ENCODE data around the gene CCDC88B.

The CCDC88B gene

DNA sequence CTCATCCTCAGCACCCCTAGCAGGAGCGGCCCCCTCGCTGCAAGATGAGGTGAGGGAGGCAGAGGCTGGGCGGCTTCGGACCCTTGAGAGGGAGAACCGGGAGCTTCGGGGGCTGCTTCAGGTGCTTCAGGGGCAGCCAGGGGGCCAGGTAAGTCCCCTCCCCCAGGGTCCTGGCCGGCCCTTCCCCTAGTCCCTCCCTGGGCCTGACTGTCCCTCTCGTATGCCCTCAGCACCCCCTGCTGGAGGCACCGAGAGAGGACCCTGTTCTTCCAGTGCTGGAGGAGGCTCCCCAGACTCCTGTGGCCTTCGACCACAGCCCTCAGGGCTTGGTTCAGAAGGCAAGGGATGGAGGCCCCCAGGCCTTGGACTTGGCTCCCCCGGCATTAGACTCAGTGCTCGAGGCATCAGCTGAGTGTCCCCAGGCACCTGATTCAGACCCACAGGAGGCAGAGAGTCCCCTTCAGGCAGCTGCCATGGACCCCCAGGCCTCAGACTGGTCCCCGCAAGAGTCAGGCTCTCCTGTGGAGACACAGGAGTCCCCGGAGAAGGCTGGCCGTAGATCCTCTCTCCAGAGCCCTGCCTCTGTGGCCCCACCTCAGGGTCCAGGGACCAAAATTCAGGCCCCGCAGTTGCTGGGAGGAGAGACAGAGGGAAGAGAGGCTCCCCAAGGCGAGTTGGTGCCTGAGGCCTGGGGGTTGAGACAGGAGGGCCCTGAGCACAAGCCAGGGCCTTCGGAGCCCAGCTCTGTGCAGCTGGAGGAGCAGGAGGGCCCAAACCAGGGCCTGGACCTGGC lies 4.0 kb downstream of the CCDC88B start:
- DNase-seq, result no peak

DNA sequence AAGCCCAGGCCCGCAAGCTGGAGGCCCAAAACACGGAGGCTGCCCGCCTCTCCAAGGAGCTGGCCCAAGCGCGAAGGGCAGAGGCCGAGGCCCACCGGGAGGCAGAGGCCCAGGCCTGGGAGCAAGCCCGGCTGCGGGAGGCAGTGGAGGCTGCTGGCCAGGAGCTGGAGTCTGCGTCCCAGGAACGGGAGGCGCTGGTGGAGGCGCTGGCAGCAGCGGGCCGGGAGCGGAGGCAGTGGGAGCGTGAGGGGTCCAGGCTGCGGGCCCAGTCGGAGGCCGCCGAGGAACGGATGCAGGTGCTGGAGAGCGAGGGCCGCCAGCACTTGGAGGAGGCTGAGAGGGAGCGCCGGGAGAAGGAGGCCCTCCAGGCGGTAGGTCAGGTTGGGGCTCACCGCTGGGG lies 4.8 kb downstream of the CCDC88B start:
- DNase-seq, result no peak

DNA sequence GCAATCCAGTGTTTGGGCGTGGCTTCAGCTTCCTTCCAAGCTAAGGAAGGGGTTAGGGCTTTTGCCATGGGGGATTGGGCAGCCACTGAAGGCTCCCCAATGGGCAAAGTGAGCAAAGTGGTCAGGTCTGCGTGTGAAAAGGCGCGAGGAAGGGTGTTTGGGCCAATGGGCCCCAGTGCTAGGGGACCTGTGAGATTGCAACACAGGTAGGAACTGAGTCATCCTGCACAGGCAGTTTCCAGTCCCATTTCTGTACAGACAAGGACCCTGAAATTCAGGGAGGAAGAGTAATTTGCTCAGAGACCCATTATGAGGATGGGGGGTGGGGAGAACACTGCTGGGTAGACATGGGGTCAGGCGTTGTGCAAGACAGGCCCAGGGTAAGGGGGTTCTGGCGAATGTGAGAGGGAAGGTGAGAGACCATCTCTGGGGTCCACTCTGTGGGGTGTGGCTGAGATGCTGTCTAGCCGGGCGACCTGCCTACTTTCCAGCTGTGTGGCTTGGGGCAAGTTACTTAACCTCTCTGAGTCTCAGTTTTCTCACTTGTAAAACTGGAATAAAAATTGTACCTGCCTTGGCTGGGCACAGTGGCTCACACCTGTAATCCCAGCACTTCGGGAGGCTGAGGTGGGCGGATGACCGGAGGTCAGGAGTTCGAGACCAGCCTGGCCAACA lies 7.3 kb downstream of the CCDC88B start:
- DNase-seq, result no peak

DNA sequence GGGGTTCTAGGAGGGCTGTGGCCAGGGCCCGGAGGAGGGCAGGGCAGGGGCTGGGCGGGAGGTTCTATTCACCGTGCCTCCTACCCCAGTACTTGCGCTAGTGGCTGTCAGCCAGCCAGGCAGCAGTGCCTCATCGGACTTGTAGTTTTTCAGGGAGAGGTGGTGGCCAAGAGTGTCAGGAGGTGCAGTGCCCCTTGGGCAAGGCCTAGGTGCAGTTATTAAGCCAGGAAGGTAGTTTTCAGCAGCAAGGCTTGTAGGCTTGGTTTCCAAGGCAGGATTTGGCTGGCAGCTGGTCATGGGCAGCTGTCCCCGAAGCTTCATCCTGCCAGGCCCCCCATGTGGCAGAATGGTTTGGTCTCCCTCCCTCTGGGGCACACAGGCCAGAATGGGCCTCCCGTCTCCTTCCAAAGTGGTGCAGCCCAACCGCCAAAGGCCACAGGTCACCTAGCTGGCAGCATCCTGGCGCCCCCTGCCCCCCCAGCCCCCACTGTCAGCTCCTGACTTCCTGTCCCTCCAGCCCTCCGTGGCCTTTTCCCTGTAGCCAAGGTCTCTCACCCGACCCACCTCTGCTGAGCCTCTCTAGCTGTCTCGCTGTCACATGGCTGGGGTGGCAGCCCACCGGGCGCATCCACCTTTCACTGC lies 8.5 kb downstream of the CCDC88B start:
- DNase-seq, result no peak

DNA sequence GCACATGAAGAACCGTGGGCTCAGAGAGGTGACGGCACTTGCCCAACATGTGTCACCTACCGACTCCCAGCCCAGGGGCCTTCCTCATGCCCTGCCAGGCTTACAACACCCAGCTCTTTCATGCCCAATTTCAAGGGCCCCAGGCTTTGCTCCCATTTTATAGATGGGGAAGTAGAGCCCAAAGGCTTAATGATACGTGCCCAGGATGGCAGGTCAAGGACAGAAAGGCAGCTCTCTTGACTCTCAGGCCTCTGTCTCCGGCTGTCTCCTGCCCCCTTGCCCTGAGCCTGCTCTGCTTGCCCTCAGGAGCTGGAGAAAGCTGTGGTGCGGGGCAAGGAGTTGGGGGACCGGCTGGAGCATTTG lies 9.0 kb downstream of the CCDC88B start:
- DNase-seq, result no peak

DNA sequence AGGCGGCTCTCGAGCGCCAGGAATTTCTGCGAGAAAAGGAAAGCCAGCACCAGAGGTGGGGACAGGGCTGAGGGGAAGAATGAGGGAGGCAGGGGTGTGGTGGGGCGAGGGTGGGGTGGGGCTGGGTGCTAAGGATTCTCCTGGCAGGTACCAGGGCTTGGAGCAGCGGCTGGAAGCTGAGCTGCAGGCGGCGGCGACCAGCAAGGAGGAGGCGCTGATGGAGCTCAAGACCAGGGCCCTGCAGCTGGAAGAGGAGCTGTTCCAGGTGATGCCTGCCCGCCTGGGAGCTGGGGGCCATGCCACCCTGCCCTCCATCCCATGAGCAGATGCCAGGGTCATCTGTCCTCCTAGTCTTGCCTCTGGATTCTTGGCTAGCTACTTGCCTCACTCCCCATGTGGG lies 9.4 kb downstream of the CCDC88B start:
- no peak for DNase-seq

DNA sequence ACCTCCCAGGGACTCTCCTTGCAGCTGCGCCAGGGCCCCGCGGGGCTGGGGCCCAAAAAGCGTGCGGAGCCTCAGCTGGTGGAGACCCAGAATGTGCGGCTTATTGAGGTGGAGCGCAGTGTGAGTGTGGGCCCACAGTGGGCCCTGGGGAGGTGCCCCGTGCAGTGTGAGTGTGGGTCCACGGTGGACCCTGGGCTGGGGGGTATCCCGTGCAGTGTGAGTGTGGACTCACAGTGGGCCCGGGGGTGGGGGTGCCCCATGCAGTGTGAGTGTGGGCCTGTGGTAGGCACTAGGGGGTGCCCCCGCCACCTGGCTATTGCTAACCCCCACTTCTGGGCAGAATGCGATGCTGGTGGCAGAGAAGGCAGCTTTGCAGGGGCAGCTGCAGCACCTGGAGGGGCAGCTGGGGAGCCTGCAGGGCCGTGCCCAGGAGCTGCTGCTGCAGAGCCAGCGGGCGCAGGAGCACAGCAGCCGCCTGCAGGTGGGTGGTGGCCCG lies 11.2 kb downstream of the CCDC88B start:
- DNase-seq, result no peak

DNA sequence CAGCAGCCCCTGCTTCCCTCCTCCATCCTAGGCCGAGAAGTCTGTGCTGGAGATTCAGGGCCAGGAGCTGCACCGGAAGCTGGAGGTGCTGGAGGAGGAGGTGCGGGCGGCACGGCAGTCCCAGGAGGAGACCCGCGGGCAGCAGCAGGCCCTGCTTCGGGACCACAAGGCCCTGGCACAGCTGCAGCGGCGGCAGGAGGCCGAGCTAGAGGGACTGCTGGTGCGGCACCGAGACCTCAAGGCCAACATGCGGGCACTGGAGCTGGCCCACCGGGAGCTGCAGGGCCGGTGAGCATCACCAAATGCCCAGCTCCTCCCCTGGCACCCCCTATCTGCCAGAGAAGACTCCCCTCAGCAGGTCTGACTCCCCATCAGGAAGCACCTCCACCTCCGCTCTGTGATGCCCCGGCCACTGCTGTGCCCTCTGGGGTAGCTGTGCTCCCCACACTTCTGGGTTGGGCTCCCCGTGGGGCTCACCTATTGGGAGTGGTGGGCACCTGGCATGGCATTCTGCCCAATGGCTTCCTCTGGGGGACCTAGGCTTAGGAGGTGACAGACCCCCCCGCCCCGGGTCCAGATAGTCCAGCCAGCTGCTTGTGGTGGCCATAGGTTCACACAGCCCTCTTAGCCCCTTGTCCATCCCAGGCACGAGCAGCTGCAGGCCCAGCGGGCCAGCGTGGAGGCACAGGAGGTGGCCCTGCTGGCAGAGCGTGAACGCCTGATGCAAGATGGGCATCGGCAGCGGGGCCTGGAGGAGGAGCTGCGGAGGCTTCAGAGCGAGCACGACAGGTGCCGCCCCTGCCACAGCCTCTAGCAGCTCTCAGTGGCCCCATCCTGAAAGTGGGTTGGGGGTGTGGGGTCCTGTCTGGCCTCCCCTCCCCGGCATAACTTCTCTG lies 12.3 kb downstream of the CCDC88B start:
- no peak for DNase-seq

DNA sequence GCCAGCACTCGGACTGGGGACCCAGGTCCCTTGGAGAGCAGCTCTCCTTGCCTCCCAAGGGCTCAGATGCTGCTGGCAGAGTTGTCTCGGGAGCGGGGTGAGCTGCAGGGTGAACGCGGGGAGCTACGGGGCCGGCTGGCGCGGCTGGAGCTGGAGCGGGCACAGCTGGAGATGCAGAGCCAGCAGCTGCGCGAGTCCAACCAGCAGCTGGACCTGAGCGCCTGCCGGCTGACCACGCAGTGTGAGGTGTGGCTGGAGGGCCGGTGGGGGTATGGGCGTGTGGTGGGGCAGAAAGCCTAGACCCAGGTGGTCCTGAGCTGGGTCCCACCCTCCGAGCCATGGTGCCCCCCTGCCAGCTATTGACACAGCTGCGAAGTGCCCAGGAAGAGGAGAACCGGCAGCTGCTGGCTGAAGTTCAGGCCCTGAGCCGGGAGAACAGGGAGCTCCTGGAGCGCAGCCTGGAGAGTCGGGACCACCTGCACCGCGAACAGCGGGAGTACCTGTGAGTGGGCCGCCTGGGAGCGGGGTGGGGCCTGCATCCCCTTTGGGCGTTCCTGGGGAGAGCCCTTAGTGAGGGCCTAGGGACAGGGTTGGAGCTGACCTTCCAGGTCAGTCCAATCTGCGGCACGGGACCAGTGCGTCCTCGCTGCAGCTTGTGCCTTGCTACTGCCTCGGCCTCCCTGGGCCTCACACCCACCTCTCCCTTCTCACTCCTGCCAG lies 13.2 kb downstream of the CCDC88B start:
- no peak for DNase-seq

DNA sequence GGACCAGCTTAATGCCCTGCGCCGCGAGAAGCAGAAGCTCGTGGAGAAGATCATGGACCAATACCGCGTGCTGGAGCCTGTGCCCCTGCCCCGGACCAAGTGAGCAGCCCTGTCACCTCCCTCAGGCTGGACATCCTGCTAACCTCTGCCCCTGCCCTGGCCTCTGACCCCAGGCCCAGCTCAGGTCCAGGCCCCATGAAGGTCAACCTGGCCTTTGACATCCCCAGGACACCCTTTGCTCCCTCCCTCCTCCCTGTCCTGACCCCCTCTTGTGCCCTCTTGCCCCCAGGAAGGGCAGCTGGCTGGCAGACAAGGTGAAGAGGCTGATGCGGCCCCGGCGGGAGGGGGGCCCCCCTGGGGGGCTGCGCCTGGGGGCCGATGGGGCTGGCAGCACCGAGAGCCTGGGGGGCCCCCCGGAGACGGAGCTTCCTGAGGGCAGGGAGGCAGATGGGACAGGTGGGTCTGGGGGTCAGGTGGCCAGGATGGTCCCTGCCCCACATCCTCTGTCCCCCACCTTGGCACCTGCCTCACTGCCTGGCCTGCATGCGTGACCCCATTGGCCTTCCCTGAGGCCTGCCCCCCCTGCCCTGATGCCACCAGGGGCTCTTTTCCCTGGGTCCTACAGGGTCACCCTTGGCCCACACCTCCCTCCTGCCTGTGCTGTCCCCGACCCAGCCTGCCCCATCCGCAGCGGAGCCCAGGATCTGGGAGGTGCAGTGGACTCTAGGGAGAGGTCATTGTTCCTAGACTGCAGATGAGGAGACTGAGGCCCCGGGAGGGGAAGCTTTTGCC lies 13.9 kb downstream of the CCDC88B start:
- DNase-seq, result no peak

DNA sequence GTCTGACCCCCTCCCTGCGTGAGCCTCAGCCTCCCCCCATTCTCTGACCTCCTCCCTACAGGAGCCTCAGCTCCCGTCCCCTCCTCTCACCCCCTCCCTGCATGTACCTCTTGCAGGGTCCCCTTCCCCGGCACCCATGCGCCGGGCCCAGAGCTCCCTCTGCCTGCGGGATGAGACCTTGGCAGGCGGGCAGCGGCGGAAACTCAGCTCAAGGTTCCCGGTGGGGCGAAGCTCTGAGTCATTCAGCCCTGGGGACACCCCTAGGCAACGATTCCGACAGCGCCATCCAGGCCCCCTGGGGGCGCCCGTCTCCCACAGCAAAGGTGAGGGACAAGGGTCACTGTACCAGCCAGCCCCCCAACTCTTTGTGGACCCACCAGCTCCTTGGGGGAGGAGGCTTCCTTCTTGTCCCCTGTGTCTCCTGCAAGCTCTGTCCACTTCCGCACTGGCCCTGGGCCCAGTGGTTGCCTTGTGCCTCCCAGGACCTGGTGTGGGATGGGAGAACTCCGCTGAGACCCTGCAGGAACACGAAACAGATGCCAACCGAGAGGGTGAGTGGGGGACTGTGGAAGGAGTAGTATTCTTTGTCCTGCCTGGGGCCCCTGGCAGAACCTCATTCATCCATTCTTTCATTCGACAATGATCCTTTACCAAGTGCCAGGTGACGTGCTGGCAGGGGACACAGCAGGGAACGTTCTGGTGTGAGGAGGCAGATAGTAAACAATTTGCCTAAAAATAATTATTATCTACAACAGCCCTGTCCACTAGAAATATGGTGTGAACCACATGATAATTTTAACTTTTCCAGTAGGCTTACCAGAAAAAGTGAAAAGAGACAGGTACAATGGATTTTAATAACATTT lies 15.3 kb downstream of the CCDC88B start:
- DNase-seq, result peak; percentile 60

DNA sequence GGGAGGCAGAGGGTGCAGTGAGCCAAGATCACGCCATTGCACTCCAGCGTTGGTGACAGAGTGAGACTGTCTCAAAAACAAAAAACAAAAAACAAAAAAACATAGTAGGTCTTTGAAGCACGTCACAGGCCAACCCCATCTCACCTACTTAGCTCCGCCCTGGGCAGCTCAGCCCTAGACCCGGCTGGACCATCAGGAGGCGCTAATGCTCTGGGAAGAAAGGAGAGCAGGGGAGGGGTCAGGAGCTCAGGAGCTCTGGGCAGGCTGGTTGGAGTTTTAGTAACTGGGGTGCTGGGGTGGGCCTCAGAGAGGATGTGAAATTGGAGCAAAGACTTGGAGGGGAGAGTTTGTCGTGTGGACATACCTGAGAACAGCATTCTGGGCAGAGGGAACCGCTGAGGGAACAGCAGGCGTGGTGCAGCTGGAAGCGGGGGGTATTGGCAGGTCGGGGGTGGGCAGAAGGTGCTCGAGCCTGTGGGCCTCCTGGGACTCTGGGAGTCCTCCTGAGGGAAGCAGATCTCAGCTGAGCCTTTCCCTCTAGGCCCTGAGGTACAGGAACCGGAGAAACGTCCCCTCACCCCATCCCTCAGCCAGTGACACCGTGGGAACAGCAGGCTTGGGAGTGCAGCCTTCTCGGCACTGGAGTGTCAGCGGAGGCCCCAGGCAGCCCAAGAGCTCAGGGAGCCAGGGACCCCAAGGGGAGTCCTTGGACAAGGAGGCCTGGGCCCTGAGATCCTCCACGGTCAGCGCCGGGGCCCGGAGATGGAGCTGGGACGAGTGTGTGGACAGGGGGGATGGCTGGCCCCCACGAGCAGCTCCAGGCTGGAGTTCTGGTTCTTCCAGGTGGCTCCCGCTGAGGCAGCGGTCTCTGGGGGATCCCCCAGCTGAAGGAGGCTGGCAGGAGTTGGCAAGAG lies 16.8 kb downstream of the CCDC88B start:
- DNase-seq, result peak; percentile 25

DNA sequence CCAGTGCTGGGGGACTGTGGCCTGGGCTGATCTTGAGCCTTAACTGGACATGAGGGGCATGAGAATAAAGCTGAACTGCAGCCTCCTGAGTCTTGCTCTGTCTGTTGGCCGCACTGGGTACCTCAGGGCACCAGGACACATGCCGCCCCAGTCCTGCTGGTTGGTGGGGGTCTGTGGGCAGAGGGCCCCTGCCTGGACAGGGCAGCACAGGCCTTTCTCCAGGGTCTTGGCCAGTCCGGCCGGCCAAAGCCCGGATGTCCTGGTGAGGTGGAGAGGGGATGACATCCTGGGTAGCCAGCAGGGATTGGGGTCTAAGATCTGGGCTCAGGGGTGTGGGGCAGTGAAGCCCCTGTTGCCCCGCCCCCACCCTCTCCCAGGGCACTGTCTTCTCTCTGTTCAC lies 17.4 kb downstream of the CCDC88B start:
- DNase-seq, result no peak

DNA sequence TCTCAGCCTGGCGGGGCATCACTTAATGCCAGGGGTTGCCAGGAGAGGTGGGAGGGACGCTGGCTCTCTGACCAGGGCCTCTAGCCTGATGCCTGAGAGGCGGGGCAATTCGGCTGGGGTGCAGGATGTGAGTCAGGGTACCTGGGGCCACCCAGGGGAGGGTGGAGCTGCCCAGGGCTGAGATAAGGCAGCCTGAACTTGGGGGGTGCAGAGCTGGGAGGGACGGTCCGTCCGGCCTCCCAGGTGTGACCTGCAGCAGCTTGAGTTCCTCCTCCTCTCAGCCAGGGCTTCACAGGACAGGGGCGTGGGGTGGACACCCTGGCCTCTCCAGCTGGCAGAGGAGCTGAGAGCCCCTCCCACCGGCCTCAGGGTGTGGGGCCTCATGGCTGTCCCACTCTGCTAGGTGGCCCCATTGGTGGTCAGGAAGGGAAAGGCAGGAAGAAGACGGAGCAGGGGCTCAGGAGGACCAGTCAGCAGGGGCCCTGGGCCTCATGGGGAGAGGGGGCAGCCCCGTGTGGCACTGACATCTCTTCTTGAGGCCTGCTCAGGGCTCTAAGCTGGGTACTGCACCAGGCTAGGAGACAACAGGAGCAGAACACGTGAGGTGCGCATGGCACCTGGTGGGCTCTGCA lies 18.0 kb downstream of the CCDC88B start:
- DNase-seq, result no peak

DNA sequence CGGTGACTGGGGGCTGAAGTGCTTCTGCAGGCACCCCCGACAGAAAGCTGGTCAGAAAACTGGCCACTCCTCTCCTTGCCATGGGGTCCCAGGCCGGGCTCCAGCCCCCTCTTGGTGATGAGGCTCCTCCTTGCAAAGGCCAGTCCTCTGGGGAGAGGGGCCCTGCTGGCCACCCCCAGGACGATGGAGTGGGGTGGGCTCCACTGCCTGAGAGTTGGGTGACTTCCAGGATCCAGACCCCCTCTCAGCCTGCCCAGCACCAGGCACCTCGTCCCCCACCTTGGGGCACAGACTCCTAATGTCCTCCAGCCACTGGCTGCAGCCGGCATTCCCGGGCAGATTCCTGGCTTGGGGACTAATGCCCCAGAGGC lies 18.5 kb downstream of the CCDC88B start:
- DNase-seq, result no peak

DNA sequence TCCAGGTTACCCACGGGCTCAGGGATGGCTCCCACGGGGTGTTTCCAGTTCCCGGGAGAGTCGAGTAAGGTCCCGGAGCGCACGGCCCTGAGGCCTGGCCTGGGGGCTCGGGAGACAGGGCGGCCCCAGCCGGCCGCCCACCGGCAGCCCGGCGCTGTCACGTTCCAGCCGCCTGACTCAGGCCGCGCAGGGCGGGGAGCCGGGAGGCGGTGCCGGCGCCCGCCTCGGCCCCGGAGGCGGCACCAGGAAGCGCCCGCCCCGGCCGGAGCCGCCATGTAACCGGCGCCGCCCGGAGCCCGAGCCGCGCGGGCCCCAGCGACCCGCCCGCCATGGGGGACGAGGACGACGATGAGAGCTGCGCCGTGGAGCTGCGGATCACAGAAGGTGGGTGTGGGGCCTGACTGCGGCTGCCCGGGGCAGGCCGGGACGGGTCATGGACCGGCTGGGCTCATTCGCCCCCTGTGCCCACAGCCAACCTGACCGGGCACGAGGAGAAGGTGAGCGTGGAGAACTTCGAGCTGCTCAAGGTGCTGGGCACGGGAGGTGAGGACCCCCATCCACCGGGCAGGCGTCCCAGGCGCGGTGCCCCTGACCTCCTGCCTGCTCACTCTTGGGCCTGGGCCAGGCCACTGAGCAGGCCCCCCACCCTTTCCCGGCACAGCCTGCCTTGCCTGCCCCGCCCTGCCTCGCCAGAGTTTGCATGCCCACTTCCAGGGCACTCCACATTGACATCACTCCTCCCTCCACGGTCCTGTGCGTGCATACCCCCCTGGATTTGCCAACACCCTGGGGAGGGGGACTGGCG lies 19.1 kb downstream of the CCDC88B start, which contains the start of gene RPS6KA4:
Gene RPS6KA4 (plus strand): TSS at position 256 of the 805 bp plus-strand sequence. CDS start 74 bp downstream, at position 330.
- peak; percentile 38 for DNase-seq

DNA sequence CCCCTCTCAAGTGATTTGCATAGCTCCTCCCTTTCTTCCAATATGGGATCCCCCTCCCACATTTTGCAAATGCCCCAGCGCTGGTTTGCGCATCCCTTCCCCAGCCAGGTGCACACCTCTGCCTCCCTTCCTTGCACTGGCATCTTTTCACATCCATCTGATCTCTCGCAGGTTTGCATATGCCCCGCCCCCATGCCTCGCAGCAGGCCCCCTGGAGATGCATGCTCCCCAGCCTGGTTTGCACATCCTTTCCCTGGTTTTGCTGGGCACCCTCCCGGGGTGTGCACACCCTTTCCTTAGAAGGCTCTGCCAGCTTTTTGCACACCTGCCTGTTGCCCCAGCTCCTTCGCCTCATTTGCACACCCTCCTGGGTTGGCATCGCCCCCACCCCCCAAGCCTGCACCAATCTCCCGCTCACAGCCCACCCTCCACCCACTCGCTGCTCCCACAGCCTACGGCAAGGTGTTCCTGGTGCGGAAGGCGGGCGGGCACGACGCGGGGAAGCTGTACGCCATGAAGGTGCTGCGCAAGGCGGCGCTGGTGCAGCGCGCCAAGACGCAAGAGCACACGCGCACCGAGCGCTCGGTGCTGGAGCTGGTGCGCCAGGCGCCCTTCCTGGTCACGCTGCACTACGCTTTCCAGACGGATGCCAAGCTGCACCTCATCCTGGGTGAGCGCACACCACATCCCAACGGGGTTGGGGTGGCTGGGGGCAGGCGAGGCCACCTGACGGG lies 19.9 kb downstream of the CCDC88B start:
- no peak for DNase-seq
